Measurements from ENCODE around the gene NCOR1. TPM values are rescaled to one million over a fixed set of nuclear protein-coding genes. Genes with fewer than 3 reads are reported as not detected.
"Not testable (repeated sequence)": the region's sequence is repeated elsewhere in the genome, so short reads cannot be mapped to it uniquely, and the experiment has no call there.

Gene NCOR1
- total and polyA plus RNA-seq, 12 donors: 66.2 to 172 (median 95.2) TPM

DNA sequence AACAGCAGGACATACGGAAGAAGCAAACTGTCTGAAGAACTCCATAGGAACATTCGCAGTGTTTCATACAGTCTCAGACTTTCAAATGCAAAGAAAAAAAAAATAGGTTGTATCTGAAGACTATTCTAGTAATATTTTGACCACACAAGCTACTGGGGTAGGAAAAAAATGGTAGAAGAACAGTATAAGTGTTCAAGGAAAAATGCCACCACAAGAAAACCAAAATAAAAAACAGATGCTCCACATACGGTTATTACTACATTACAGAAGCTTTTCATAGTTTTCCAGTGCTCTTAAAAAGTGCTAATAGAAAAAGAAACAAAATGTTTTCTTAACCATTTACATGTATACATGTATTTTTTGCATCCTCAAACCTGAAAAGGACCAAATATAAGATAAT is 3.7 kb downstream of the NCOR1 start:
- Histone ChIP-seq H3K4me1 (replicated peaks in 1 of 2) (peaks cover 18 to 43% of the 10 kb centered on the region in 2 donors), H3K27me3 (no peaks in the 10 kb centered on the region), H3K9me3 (replicated peaks in 1 of 3) (no peaks in the 10 kb centered on the region), H3K36me3 (replicated peaks in 1 of 2) (no peaks in the 10 kb centered on the region), H3K27ac (no peak overlapping the region), H3K4me3 (no peak overlapping the region)
- no peak for DNase-seq
- WGBS, 4 donors: 81 to 86% (median 85%) methylated on average over 3 of the region's 3 CpGs
- intact Hi-C loops (cut with DNase I): no loop called here
- TF ChIP-seq, protein P1, sequence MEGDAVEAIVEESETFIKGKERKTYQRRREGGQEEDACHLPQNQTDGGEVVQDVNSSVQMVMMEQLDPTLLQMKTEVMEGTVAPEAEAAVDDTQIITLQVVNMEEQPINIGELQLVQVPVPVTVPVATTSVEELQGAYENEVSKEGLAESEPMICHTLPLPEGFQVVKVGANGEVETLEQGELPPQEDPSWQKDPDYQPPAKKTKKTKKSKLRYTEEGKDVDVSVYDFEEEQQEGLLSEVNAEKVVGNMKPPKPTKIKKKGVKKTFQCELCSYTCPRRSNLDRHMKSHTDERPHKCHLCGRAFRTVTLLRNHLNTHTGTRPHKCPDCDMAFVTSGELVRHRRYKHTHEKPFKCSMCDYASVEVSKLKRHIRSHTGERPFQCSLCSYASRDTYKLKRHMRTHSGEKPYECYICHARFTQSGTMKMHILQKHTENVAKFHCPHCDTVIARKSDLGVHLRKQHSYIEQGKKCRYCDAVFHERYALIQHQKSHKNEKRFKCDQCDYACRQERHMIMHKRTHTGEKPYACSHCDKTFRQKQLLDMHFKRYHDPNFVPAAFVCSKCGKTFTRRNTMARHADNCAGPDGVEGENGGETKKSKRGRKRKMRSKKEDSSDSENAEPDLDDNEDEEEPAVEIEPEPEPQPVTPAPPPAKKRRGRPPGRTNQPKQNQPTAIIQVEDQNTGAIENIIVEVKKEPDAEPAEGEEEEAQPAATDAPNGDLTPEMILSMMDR (IDR thresholded peaks at IDR 0.05): no peak
- TF ChIP-seq POLR2A (IDR thresholded peaks at IDR 0.05): no peak

DNA sequence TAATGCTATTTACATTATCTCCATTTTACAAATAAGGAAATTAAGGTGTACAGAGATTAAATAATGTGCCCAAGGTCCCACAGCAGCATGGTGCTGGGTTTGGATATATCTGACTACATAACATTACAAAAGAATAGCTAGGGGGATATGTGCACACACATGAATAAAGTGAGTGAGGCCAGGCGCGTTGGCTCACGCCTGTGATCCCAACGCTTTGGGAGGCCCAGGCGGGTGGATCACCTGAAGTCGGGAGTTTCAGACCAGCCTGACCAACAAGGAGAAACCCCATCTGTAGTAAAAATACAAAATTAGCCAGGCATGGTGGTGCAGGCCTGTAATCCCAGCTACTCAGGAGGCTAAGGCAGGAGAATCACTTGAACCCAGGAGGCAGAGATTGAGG is 10.6 kb downstream of the NCOR1 start:
- H3K4me3 ChIP-seq; intact Hi-C loops (cut with DNase I); DNase-seq; H3K27ac ChIP-seq; H3K27me3 ChIP-seq; H3K9me3 ChIP-seq (replicated peaks in 1 of 3); H3K36me3 ChIP-seq (replicated peaks in 1 of 2): not testable (repeated sequence)
- WGBS, 4 donors: 91 to 97% (median 94%) methylated on average over 6 of the region's 6 CpGs
- H3K4me1 ChIP-seq (replicated peaks in 1 of 2): peaks cover 20 to 56% of the 10 kb centered on the region in 2 donors

DNA sequence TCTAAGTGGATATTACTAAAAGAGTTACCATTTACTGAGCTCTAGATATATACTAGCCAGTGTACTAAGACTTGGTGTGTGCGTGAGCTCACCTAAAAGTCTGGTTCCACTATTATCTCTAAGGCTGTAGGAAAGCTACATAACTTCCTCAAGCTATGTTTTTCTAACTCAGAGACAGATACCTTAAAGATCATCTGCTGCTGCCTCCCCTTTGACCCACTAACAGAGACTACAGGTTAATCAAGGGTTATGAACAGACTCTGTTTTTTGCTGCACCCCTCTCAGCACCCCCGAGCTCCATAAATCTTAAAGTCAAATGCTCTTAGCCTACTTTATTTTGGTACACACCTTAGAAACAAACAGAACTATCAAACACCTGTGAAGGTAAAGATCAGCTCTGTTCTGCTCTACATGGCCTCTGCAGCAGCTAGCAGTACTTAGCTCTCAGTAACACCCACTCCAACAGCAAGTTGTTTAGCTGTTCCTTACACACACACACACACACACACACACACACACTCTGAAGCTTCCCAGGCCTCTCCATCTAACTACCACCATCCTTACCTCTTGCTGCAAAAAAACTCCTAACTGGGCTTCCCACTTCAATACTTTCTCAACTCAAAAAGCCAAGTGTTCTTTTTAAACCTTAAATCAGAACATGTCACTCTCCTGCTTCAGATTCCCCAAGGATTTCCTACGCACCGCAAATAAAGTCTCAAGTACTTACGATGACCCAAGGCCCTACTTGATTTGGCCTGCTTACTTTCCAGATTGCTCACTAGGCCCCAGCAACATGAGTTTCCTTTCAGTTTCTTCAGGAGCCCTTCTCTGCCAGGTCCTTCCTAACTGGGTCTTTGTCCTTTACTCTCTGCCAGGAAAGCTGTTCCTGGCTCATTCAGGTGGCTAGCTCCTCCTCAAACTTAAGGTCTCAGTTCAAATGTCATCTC is 12.5 kb downstream of the NCOR1 start:
- H3K36me3 ChIP-seq (replicated peaks in 1 of 2); intact Hi-C loops (cut with DNase I); H3K9me3 ChIP-seq (replicated peaks in 1 of 3); H3K27me3 ChIP-seq; H3K4me3 ChIP-seq: not testable (repeated sequence)
- Histone ChIP-seq H3K4me1 (replicated peaks in 1 of 2) (peaks cover 32 to 64% of the 10 kb centered on the region in 2 donors), H3K27ac (peak overlapping the region in 4 of 5 donors; percentile 11 to 84 (median 62))
- WGBS, 4 donors: 43 to 50% (median 47%) methylated on average over 5 of the region's 5 CpGs
- DNase-seq: peak in 5 of 7 donors; percentile 28 to 45 (median 35)
- TF ChIP-seq POLR2A (IDR thresholded peaks at IDR 0.05): peak in 1 of 2 donors; percentile 7

DNA sequence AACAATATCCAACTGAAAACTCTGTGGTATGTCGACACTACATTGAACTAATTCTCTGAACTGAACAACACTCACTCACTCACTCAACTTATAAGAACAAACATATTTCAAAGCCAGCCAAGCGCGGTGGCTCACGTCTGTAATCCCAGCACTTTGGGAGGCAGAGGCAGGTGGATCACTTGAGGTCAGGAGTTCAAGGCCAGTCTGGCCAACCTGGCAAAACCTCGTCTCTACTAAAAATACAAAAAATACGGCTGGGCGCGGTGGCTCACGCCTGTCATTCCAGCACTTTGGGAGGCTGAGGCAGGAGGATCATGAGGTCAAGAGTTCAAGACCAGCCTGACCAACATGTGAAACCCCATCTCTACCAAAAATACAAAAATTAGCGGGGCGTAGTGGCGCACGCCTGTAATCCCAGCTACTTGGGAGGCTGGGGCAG is 13.6 kb downstream of the NCOR1 start:
- H3K9me3 ChIP-seq (replicated peaks in 1 of 3); H3K27me3 ChIP-seq; intact Hi-C loops (cut with DNase I); H3K4me3 ChIP-seq; H3K36me3 ChIP-seq (replicated peaks in 1 of 2); DNase-seq: not testable (repeated sequence)
- 70 to 86% (median 81%) methylated on average over 13 of the region's 13 CpGs for WGBS, 4 donors
- Histone ChIP-seq H3K27ac (peak overlapping the region in 1 of 5 donors; percentile 42), H3K4me1 (replicated peaks in 1 of 2) (peaks cover 32 to 59% of the 10 kb centered on the region in 2 donors)

DNA sequence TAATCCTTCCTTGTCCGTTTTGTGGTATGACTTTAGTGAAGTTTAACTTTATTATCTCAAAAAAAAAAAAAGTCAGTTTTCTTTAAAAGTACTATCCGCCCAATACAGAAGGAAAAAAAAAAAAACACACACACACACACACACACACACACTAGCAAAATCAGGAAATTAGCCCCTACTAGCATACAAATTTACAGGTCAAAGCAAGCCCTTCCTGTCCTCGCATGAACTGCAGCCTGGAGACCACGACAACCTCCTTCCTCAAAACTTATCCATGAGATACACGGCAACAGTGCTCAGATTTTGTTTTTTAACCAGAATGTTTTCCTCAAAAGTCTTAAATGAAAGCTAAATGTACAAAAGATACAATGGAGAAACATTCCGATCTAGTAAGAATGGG is 16.2 kb downstream of the NCOR1 start:
- WGBS, 4 donors: 44 to 49% (median 45%) methylated on average over 6 of the region's 6 CpGs
- Histone ChIP-seq H3K4me3 (no peak overlapping the region), H3K36me3 (replicated peaks in 1 of 2) (peaks cover 0 to 5% of the 10 kb centered on the region in 2 donors), H3K27ac (peak overlapping the region in 2 of 5 donors; percentile 25 to 34), H3K27me3 (no peaks in the 10 kb centered on the region), H3K9me3 (replicated peaks in 1 of 3) (no peaks in the 10 kb centered on the region), H3K4me1 (replicated peaks in 1 of 2) (peaks cover 32 to 53% of the 10 kb centered on the region in 2 donors)
- no peak for DNase-seq
- TF ChIP-seq, protein P1 (IDR thresholded peaks at IDR 0.05): no peak
- TF ChIP-seq POLR2A (IDR thresholded peaks at IDR 0.05): no peak
- intact Hi-C loops (cut with DNase I): no loop called here
